Measurements from ENCODE around the gene LYSMD3. TPM values are rescaled to one million over a fixed set of nuclear protein-coding genes. Genes with fewer than 3 reads are reported as not detected.

Gene LYSMD3
- total and polyA plus RNA-seq, 10 of the 15 experiments (the other 5 are each of a cell fraction or from before 2014, with no cell fraction given) = 3.9 to 22.5 (median 12.6) TPM

DNA sequence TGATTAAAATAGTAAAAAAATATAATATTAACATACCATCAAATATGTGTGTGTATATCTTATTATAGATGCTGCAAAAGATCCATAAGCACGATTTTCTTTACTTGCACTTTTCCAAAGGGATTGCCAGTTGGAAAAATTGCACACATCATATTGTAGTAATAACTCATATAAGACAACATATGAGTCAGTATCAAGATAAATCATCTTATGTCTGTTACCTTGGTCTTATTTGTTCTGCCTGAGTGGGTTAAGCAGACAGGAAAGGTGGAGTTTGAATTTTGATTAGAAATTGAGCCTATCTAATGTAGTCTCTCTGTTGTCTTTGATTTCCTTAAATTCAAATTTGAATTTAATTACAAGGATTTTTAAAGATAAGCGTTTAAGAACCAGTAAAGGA lies 24.6 kb downstream of the LYSMD3 start:
- 96% methylated on average over 2 of the region's 2 CpGs for WGBS (ENCODE audit: insufficient coverage, insufficient replicate concordance, low lambda C conversion rate, missing lambda C conversion rate)
- ChIA-PET POLR2A (no interaction called here), SMC1A (ENCODE audit: uncharacterized antibody, unreplicated experiment) (interaction anchor here (1.2 kb wide), 1 partner anchor 14 kb away, joined by 3 read pairs; no protein-coding TSS in a partner anchor), RAD21 (ENCODE audit: unreplicated experiment) (no interaction called here), CTCF (no interaction called here)
- H3K4me1 ChIP-seq (ENCODE audit: control insufficient read depth, insufficient read depth, low read length) = no peaks in the 10 kb centered on the region
- H3K4me3 ChIP-seq = no peak overlapping the region
- H3K4me2 ChIP-seq (ENCODE audit: control insufficient read depth, insufficient read depth) = no peak overlapping the region
- H2AFZ ChIP-seq (ENCODE audit: control insufficient read depth, low read depth, low read length) = no peak overlapping the region
- FAIRE-seq = no peak
- ATAC-seq = no peak
- in situ Hi-C loops (cut with MboI) = no loop called here
- H3K9ac ChIP-seq (ENCODE audit: control insufficient read depth, insufficient read depth, low read length) = no peak overlapping the region
- intact Hi-C loops (cut with micrococcal nuclease; ENCODE audit: unreplicated experiment) = no loop called here
- no peaks in the 10 kb centered on the region for H3K79me2 ChIP-seq (ENCODE audit: control insufficient read depth, insufficient read depth, low read length)
- no peaks in the 10 kb centered on the region; a peak in 1 of 4 replicates for H3K36me3 ChIP-seq (ENCODE audit: control insufficient read depth in 2 of 2, insufficient read depth in 2 of 2, low read length in 1 of 2)
- no peak for DNase-seq (ENCODE audit: low read depth, low spot score)
- TF ChIP-seq FOXM1 (IDR thresholded peaks at IDR 0.05; ENCODE audit: low read depth, low read length) (no peak), BHLHE40 (IDR thresholded peaks at IDR 0.05; ENCODE audit: borderline replicate concordance in 1 of 2, low read depth in 2 of 2, low read length in 1 of 2) (no peak), ZBTB11 (CRISPR knock-in tag; IDR thresholded peaks at IDR 0.05) (no peak), ZNF207 (IDR thresholded peaks at IDR 0.05; ENCODE audit: borderline replicate concordance) (no peak), RUNX3 (IDR thresholded peaks at IDR 0.05; ENCODE audit: low read length) (no peak), TARDBP (IDR thresholded peaks at IDR 0.05; ENCODE audit: borderline replicate concordance) (no peak), ZNF592 (IDR thresholded peaks at IDR 0.05) (no peak), CHD1 (IDR thresholded peaks at IDR 0.05; ENCODE audit: low read depth, low read length) (no peak), WRNIP1 (IDR thresholded peaks at IDR 0.05; ENCODE audit: borderline replicate concordance, low read depth, low read length) (no peak), ATF7 (IDR thresholded peaks at IDR 0.05; ENCODE audit: low read depth) (no peak), ZNF384 (IDR thresholded peaks at IDR 0.05; ENCODE audit: borderline replicate concordance, low read depth, low read length) (no peak), CBX5 (IDR thresholded peaks at IDR 0.05; ENCODE audit: low read depth) (no peak)
- TF ChIP-seq, protein P1, sequence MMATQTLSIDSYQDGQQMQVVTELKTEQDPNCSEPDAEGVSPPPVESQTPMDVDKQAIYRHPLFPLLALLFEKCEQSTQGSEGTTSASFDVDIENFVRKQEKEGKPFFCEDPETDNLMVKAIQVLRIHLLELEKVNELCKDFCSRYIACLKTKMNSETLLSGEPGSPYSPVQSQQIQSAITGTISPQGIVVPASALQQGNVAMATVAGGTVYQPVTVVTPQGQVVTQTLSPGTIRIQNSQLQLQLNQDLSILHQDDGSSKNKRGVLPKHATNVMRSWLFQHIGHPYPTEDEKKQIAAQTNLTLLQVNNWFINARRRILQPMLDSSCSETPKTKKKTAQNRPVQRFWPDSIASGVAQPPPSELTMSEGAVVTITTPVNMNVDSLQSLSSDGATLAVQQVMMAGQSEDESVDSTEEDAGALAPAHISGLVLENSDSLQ (IDR thresholded peaks at IDR 0.05) = no peak
- TF ChIP-seq, protein P2, sequence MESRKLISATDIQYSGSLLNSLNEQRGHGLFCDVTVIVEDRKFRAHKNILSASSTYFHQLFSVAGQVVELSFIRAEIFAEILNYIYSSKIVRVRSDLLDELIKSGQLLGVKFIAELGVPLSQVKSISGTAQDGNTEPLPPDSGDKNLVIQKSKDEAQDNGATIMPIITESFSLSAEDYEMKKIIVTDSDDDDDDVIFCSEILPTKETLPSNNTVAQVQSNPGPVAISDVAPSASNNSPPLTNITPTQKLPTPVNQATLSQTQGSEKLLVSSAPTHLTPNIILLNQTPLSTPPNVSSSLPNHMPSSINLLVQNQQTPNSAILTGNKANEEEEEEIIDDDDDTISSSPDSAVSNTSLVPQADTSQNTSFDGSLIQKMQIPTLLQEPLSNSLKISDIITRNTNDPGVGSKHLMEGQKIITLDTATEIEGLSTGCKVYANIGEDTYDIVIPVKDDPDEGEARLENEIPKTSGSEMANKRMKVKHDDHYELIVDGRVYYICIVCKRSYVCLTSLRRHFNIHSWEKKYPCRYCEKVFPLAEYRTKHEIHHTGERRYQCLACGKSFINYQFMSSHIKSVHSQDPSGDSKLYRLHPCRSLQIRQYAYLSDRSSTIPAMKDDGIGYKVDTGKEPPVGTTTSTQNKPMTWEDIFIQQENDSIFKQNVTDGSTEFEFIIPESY (IDR thresholded peaks at IDR 0.05) = no peak
- no peaks in the 10 kb centered on the region for H4K20me1 ChIP-seq (ENCODE audit: control insufficient read depth, insufficient read depth)
- H3K27ac ChIP-seq (ENCODE audit: control insufficient read depth, insufficient read depth) = no peak overlapping the region
- BruUV-seq (replicated peaks) = no TSS peak
- H3K9me3 ChIP-seq (replicated peaks; ENCODE audit: control insufficient read depth, insufficient read depth, low read length) = no peaks in the 10 kb centered on the region
- H3K27me3 ChIP-seq (replicated peaks in 1 of 2; ENCODE audit: control insufficient read depth in 2 of 2, insufficient read depth in 2 of 2, low read length in 1 of 2) = no peaks in the 10 kb centered on the region
